Neural cell (in vitro differentiated cells): Measurements from ENCODE around the gene PLCL1.

Experiments used
- EP300 ChIP-seq: fragments of 450-650 bp; conservative IDR thresholded peaks from 2 replicates; pipeline ENCODE4 v1.6.1; 2014; ENCODE audit warnings: antibody characterized with exemption, mild to moderate bottlenecking, moderate library complexity; ENCODE audit not compliant: poor library complexity, severe bottlenecking
- EZH2 ChIP-seq: fragments of 200-600, 300-800 bp; shearing (Covaris generic), sonication (generic); IDR thresholded peaks from 2 replicates; pipeline ENCODE4 v1.6.1; 2014; ENCODE audit warnings: antibody characterized with exemption, low read length, borderline replicate concordance, mild to moderate bottlenecking; ENCODE audit not compliant: insufficient read depth, poor library complexity, severe bottlenecking
- MXI1 ChIP-seq: fragments of 450-650 bp; conservative IDR thresholded peaks from 2 replicates; pipeline ENCODE4 v1.6.1; 2014; ENCODE audit warnings: antibody characterized with exemption, mild to moderate bottlenecking; ENCODE audit not compliant: poor library complexity, severe bottlenecking
- POLR2AphosphoS5 ChIP-seq: IDR thresholded peaks from 2 replicates; pipeline ENCODE4 v1.6.1; 2012
- RAD21 ChIP-seq: fragments of 450-650 bp; conservative IDR thresholded peaks from 2 replicates; pipeline ENCODE4 v1.6.1; 2014; ENCODE audit warnings: antibody characterized with exemption, mild to moderate bottlenecking, moderate library complexity
- SMC3 ChIP-seq: fragments of 450-650 bp; conservative IDR thresholded peaks from 2 replicates; pipeline ENCODE4 v1.6.1; 2014; ENCODE audit warnings: antibody characterized with exemption, mild to moderate bottlenecking, moderate library complexity; ENCODE audit not compliant: poor library complexity
- TAF1 ChIP-seq: IDR thresholded peaks from 2 replicates; pipeline ENCODE4 v1.6.1; 2012; ENCODE audit warnings: low read depth
- TF ChIP-seq, protein P1 (sequence below): fragments of 450-650 bp; IDR thresholded peaks from 2 replicates; pipeline ENCODE4 v1.5.1; 2014; ENCODE audit warnings: antibody characterized with exemption, mild to moderate bottlenecking, moderate library complexity; ENCODE audit not compliant: poor library complexity, severe bottlenecking
- TF ChIP-seq, protein P2 (sequence below): IDR thresholded peaks from 2 replicates; pipeline ENCODE4 v1.6.1; 2012; ENCODE audit warnings: borderline replicate concordance

DNA sequence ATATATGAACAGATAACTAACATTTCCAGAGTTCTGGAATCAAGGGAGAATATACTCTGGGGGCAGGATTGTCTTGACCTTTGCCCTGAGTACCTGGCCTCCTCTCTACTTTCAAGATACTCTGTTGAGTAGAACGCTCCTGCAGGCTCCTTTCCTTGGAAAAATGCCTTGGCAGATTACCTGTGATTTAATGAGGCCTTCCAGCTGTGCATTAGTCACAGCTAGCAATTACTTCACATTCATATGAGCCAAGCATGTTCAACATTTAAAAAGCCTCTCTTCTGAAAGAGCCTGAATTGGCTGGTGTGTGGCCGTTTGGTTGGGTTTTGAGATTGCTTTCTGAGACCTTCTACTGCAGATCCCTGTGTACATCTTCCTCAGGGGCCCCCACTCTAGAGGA, 142.2 kb downstream of the PLCL1 start:
- peak; percentile 19 for TF ChIP-seq POLR2AphosphoS5
- TF ChIP-seq, protein P1, sequence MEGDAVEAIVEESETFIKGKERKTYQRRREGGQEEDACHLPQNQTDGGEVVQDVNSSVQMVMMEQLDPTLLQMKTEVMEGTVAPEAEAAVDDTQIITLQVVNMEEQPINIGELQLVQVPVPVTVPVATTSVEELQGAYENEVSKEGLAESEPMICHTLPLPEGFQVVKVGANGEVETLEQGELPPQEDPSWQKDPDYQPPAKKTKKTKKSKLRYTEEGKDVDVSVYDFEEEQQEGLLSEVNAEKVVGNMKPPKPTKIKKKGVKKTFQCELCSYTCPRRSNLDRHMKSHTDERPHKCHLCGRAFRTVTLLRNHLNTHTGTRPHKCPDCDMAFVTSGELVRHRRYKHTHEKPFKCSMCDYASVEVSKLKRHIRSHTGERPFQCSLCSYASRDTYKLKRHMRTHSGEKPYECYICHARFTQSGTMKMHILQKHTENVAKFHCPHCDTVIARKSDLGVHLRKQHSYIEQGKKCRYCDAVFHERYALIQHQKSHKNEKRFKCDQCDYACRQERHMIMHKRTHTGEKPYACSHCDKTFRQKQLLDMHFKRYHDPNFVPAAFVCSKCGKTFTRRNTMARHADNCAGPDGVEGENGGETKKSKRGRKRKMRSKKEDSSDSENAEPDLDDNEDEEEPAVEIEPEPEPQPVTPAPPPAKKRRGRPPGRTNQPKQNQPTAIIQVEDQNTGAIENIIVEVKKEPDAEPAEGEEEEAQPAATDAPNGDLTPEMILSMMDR: no peak
- TF ChIP-seq EP300: peak; percentile 15
- no peak for TF ChIP-seq SMC3
- TF ChIP-seq, protein P2, sequence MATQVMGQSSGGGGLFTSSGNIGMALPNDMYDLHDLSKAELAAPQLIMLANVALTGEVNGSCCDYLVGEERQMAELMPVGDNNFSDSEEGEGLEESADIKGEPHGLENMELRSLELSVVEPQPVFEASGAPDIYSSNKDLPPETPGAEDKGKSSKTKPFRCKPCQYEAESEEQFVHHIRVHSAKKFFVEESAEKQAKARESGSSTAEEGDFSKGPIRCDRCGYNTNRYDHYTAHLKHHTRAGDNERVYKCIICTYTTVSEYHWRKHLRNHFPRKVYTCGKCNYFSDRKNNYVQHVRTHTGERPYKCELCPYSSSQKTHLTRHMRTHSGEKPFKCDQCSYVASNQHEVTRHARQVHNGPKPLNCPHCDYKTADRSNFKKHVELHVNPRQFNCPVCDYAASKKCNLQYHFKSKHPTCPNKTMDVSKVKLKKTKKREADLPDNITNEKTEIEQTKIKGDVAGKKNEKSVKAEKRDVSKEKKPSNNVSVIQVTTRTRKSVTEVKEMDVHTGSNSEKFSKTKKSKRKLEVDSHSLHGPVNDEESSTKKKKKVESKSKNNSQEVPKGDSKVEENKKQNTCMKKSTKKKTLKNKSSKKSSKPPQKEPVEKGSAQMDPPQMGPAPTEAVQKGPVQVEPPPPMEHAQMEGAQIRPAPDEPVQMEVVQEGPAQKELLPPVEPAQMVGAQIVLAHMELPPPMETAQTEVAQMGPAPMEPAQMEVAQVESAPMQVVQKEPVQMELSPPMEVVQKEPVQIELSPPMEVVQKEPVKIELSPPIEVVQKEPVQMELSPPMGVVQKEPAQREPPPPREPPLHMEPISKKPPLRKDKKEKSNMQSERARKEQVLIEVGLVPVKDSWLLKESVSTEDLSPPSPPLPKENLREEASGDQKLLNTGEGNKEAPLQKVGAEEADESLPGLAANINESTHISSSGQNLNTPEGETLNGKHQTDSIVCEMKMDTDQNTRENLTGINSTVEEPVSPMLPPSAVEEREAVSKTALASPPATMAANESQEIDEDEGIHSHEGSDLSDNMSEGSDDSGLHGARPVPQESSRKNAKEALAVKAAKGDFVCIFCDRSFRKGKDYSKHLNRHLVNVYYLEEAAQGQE: no peak
- TF ChIP-seq TAF1: no peak
- TF ChIP-seq EZH2: no peak
- TF ChIP-seq RAD21: no peak
- no peak for TF ChIP-seq MXI1
